ENCODE data around the gene XRN2.
"Not testable (repeated sequence)": the region's sequence is repeated elsewhere in the genome, so short reads cannot be mapped to it uniquely, and the experiment has no call there.

Gene XRN2

DNA sequence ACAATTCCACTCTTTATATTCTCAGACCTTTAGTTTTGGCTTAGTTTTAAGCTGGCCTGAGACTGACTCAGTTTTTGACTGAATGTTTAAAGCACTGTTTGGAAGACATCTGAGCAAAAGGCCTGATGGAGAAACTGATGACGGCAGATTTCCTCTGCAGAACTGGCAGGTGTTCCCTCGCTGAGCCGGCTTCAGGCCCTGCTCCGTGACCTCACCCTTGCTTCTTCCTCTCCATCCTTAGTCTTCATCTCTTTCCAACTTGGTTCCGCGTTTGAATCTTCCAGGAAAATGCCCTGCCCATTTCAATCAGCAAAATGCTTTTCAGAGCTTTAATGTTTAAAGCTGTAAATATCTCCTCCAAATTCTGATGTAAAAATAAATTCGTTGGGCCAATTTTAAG is 87.6 kb downstream of the XRN2 start:
- DNase-seq (ENCODE audit: low spot score) = no peak

DNA sequence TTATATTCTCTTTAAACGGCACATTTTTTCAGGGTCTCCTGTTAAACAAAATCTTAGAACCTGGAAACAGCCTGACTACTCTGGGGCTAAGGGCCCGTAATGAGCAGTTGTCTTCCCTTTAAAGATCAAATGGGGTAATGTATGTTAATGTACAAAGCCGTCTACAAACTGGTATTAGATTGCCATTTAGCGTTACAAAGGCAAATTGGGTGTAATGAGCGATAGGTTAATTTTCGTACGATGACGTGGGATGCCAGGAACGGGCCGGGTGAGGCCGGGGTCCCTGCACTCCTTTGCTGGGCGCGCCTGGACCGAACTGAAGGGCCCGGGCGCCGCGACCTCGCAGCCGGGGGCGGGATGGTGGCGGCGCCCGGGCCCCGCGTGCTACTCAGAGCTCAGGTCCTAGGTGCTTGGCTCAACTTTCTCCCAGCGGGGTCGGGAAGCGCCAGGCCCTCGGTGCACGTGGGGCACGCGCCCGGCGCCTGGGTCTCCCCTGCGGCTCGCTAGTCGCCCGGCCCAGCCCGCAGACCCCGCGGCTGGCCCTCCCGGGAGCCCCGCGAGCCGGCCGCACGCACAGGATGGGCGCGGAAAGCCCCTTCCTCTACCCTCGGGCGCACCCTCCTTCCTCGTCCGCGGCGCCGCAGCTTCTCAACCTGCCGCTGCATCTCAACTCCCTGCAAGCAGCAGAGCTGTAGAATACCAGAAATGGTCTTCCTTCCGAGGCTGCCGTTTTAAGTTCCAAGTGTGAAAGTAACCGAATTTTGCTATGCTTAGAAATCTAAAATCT is 88.2 kb downstream of the XRN2 start:
- DNase-seq (ENCODE audit: low spot score) = no peak

GRCh38 chr20:21391972-21392352 is 88.8 kb downstream of the XRN2 start:
- DNase-seq (ENCODE audit: low spot score) = no peak

DNA sequence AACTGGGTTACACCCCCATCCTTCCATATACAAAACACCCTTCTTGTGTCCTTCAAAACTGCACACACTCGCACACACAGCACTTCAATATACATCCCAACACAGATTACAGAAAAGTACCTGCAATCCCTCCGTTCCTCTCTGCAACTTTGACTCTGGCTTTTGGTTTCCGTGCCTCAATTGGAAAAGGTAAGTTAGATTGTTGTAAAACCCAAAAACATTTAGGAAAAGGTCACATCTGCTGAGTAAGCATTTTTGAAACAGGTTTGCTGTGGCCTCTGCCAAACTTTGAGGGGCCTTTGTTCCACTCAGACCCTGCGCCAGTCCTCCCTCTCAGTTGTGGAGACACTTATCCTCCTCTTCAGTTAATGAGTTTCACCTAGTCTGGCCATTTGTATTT is 90.0 kb downstream of the XRN2 start:
- no peak for DNase-seq (ENCODE audit: low spot score)

GRCh38 chr20:21393816-21394519 is 90.8 kb downstream of the XRN2 start:
- DNase-seq (ENCODE audit: low spot score) = no peak

GRCh38 chr20:21394551-21394950 is 91.4 kb downstream of the XRN2 start:
- DNase-seq (ENCODE audit: low spot score) = no peak

GRCh38 chr20:21395051-21395665 is 92.0 kb downstream of the XRN2 start:
- DNase-seq (ENCODE audit: low spot score) = no peak

- DNase-seq (ENCODE audit: low spot score) = no peak
These were observed 92.8 kb downstream of the XRN2 start for GRCh38 chr20:21395666-21396598.

DNA sequence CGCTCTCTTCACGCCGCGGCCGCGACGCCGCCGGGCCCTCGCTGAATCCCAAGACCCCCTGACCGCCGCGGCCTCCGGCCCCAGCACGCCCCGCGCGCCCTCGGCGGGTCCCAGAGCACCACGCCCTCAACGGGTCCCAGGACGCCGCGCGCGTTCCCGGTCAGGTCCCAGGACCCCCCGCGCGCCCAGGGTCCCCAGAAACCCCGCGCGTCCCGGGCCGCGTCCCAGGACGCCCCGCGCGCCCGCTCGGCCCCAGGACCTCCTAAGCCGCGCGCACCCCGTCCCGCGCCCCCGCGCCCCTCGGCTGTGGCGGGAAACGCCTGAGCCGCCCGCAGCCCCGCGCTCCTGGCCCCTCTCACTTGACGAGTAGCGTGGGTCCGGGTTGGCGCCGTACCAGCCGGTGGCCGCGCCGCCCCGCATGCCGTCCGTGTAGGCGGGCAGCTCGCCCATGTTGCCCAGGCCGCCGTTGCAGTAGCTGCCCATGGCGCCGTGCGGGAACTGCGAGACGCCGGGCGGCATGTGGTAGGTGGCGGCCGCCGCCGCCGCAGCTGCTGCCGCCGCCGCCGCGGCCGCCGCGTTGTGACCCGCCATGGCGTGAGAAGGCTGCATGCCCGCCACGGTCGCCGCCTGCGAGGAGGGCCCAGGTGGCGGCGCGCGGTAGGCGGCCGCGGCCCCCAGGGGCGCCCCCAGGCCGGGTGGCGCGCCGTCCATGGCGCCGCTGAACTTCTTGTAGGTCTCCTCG is 93.6 kb downstream of the XRN2 start:
- DNase-seq (ENCODE audit: low spot score) = no peak

DNA sequence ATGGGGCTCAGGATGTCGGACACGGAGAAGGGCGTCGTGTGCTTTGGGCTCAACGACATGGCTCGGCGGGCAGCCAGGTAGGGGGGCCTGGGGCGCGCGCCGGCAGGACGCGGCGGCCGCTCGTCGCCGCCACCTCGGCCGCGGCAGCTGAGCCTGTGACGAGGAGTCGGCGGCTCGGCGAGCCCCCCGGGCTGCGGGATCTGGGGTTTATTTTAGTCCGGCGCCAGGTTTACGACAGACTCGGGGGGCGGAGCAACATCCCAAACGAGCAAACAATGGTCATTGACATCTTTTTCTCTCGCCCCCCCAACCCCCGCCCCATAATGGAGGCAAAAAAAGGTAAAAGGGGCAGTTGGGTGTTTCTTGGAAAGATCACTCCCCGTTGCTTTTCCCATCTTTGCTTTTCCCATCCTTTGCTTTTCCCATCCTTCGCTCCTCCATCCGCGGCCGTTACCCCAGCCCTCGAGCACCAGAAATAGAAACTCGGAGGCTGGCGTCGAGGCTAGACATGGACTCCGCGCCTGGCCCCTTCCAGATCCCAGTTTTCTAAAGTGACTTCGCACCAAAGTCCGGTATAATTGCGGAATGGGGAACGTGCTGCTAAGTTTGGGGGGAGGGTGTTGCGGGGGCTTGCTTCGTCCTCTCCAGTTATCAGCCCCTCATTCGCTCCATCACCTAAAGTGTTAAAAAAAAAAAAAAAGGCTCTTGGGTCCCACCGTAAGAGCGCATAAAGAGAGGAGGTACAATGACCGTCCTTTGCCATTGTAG is 94.4 kb downstream of the XRN2 start, which contains the start of gene NKX2-4:
Gene NKX2-4, minus strand, starts transcription at position 186 of the 768 bp plus-strand sequence. Its CDS starts 127 bp downstream, at position 59.
- DNase-seq (ENCODE audit: low spot score) = no peak

GRCh38 chr20:21398109-21399004 is 95.2 kb downstream of the XRN2 start:
- no peak for DNase-seq (ENCODE audit: low spot score)

- DNase-seq (ENCODE audit: low spot score) = no peak
These were observed 95.9 kb downstream of the XRN2 start for GRCh38 chr20:21399005-21399475.

DNA sequence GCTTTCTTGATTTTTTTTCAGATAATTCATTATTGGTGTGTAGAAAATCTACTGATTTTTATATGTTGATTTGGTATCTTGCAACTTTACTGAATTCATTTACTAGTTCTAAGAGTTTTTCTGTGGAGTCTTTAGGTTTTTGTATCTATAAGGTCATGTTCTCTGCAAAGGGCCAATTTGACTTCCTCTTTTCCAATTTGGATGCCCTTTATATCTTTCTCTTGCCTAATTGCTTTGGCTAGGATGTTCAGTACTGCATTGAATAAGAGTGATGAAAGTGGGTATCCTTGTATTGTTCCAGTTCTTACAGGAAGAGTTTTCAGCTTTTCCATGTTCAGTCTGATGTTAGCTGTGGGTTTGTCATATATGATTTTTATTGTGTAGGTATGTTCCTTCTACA is 108.6 kb downstream of the XRN2 start:
- DNase-seq (ENCODE audit: low spot score) = no peak

DNA sequence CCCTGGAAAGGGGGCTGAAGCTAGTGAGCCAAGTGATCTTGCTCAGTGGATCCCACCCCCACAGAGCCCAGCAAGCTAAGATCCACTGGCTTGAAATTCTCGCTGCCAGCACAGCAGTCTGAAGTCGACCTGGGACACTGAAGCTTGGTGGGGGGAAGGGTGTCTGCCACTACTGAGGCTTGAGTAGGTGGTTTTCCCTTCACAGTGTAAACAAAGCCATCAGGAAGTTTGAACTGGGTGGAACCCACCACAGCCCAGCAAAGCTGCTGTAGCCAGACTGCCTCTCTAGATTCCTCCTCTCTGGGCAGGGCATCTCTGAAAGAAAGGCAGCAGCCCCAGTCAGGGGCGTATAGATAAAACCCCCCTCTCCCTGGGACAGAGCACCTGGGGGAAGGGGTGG is 110.9 kb downstream of the XRN2 start:
- DNase-seq (ENCODE audit: low spot score) = not testable (repeated sequence)

DNA sequence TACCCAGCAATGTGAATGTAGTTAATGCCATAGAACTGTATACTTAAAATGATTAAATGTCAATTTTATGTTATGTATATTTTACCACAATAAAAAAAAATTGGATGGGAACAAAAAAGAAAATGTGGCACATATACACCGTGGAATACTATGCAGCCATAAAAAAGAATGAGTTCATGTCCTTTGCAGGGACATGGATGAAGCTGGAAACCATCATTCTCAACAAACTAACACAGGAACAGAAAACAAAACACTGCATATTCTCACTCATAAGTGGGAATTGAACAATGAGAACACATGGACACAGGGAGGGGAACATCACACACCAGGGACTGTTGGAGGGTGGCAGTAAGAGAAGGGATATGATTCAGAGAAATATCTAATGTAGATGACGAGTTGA is 116.0 kb downstream of the XRN2 start:
- not testable (repeated sequence) for DNase-seq (ENCODE audit: low spot score)

GRCh38 chr20:21421601-21422236 is 118.6 kb downstream of the XRN2 start:
- no peak for DNase-seq (ENCODE audit: low spot score)

- DNase-seq (ENCODE audit: low spot score) = not testable (repeated sequence)
These were observed 120.6 kb downstream of the XRN2 start for GRCh38 chr20:21423712-21424111.

GRCh38 chr20:21424846-21425245 is 121.7 kb downstream of the XRN2 start:
- DNase-seq (ENCODE audit: low spot score) = no peak

- no peak for DNase-seq (ENCODE audit: low spot score)
These were observed 126.9 kb downstream of the XRN2 start for GRCh38 chr20:21430020-21430419.

Data from pons (tissue), 1 donor.